ENCODE measurements around the gene TTC9.

TTC9 gene

GRCh38 chr14:70646705-70647104 lies 5.0 kb downstream of the TTC9 start:
- DNase-seq: peak; percentile 21

DNA sequence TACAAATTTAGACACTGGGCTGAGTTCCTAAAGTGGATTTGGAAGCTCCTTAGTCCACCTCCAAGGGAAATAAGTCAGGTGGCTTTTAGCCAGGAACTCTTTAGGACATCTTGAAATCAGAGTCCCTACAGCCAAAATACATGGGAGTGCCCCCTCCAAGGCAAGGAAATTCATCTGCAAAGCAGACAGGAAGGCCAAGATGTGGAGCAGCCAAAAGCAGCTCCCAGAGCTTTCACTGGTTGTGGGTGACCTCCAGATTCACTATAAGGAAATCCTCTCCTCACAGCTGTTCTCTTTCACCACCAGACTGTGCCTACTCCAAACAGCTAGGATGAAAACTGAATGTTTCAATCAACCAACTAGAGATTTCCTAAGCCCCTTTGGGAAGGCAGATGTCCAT lies 6.6 kb downstream of the TTC9 start:
- DNase-seq: no peak

GRCh38 chr14:70649803-70650202 lies 8.1 kb downstream of the TTC9 start:
- DNase-seq: no peak

- DNase-seq: no peak
Observed at GRCh38 chr14:70651522-70651921, 9.8 kb downstream of the TTC9 start.

DNA sequence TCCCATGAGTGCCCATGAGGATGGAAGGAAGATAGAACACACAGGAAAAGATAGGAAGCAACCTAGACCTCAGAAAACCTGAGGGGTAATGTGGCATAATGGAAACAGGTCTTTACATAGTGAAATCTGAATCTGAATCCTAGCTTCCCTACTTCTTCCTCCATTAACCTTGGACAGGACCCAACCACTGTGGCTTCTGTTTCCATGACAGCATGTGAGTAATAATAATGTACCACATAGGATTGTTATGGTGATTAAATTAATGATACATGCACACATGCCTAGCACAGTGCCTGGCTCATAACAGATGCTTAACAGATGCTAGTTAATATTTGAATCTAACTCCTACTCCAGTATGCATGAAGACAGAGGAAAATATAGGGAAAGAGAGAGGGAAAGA lies 11.2 kb downstream of the TTC9 start:
- DNase-seq: no peak

DNA sequence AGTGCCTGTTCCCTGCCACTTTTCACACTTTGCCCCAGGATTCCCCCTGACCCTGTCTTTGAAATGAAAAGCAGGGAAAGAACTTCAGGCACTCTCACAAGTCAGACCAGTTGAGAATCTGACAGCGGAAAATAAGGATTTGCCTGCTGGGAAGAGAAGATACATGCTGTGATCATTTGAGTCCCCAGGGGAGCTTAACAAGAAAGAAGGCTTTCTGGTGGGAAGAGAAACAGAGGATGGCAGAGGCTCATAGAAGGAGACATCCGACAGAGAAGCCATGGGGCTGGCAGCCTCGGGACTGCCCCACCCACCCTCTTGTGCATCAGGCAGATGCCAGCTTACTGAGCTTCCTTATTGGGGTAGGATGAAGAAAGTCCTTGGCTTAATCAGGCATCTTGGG lies 11.9 kb downstream of the TTC9 start:
- DNase-seq: no peak

DNA sequence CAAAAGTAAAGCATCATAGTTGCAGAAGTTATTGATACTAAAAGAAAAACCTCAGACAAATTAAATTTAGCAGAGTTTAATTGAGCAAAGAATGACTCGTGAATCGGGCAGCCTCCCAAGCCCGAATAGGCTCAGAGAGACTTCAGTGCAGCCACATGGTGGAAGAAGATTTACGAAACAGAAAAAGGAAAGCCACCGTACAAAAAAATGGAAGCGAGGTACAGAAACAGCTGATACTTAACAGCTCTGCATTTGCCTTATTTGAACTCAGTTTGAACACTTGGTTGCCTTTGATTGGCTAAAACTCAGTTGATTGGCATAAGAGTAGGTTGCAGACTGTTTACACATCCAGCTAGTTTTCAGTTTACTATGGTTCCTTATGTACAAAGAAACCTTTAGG lies 12.9 kb downstream of the TTC9 start:
- DNase-seq: peak; percentile 44

DNA sequence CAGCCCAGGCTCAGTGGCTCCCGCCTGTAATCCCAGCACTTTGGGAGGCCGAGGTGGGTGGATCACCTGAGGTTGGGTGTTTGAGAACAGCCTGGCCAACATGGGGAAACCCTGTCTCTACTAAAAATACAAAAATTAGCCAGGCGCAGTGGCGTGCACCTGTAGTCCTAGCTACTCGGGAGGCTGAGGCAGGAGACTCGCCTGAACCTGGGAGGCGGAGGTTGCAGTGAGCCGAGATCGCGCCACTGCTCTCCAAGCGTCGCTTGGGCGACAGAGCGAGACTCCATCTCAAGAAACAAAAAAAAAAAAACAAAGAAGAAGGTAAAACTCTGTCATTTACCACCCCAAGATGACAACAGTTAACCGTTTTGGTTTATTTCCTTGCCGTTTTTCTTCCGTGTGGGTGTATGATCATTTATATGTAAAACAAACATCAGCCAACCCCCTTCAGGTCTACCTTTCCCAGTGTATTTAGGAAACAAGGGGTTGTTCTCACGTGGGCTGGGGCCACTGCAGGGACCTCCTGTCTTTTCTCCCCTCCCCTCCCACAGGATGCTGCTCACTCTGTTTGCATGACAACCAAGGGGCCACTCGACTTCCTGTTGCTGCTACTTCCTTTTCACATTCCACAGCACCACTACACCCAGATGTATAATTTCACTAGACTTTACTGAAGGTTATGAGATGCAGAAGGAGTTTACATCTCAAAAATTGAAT lies 13.6 kb downstream of the TTC9 start:
- DNase-seq: peak; percentile 87

- DNase-seq: peak; percentile 50
Observed at GRCh38 chr14:70658899-70659298, 17.2 kb downstream of the TTC9 start.

DNA sequence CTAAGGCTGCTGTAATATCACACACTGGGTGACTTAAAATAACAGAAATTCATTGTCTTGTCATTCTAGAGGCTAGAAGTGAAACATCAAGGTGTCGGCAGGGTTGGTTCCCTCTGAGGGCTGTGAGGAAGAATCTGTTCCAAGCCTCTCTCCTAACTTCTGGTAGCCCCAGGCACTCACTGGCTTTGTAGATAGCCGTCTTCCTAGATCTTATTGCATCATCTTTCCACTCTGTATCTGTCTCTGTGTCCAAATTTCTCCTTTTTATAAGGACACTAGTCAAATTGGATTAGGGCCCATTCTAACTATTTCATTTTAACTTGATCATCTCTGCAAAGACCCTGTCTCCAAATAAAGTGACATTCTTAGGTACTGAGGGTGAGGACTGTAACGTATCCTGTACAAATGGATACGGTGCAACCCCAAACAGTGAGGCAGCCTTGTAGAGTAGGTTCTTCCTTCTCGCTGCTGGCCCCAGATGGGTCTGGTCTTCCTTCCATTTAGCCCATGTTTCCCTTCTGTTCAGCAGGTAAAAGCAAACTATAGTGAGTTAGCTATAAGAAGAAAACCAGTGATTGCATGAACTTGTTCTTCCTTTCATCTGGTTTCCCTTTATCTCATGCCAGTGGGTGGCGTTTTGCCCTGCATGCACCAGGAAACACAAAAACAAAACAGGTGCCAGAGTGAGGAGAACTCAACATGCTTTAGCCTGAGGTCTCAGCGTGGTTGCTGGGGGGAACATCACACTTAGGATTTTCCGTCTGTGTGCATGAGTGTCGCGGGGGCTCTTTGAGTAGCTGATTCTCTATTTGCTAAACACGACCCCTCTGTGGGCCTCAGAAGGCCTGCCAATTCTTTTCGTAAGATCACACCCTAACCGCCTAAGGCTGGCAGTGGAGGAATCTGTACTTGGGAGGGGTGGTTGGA lies 19.5 kb downstream of the TTC9 start:
- peak; percentile 69 for DNase-seq

DNA sequence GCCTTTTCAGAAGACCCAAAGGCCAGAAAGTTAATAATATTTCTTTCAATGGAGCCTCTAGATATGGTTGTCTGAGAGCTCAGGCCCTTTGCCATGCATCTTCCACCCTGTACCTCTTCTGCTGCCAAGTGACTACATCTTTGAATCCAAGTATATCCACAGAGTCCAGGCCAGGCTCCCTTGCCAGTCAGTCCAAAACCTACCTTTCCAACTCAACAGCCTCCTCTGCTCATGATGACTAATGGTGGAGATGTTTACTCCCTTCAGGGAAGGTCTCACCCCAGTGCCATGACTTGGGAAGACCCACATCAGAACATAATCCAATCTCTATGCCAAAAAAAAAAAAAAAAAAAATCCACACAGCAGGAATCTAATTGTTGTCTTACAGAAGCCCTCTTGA lies 20.4 kb downstream of the TTC9 start:
- no peak for DNase-seq

DNA sequence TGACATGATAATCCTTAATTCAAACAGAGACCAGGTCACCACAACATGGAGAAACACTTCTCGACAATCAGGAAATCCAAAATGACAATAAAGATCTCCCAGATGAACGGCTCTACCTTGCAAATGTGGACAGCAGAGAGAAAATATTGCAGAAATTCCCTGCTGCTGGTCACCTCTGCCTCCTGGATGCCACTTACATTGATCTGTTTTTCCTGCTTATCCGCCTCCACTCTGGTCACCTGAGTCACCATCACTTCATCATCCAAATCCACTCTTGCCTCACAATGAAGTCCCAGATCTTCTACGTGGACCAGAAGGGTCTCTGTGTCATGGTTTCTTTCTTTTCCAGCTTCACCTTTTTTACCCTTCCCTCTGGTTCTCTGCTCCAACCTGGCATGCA lies 21.1 kb downstream of the TTC9 start:
- DNase-seq: no peak

DNA sequence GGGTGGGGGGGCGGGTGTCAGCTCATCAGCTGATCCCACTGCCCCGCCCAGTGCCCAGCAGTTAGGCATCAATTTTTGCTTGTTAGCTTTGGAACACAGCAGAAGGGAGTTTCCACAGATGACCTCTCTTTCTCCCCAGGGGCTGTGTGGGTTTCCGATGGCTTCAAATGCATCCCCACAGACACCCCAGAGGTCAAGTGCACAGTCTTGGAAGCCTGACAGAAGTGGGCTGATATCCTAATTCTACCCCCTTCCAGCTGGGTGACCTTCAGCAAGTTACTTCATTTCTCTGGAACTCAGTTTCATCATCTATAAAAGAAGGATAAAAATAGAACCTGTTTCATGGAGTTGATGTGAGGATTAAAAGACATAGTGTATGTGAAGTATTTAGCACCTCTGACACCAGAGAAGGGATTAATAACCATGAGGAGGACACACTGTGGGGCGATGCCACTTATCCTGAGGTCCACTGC lies 22.0 kb downstream of the TTC9 start:
- DNase-seq: no peak

DNA sequence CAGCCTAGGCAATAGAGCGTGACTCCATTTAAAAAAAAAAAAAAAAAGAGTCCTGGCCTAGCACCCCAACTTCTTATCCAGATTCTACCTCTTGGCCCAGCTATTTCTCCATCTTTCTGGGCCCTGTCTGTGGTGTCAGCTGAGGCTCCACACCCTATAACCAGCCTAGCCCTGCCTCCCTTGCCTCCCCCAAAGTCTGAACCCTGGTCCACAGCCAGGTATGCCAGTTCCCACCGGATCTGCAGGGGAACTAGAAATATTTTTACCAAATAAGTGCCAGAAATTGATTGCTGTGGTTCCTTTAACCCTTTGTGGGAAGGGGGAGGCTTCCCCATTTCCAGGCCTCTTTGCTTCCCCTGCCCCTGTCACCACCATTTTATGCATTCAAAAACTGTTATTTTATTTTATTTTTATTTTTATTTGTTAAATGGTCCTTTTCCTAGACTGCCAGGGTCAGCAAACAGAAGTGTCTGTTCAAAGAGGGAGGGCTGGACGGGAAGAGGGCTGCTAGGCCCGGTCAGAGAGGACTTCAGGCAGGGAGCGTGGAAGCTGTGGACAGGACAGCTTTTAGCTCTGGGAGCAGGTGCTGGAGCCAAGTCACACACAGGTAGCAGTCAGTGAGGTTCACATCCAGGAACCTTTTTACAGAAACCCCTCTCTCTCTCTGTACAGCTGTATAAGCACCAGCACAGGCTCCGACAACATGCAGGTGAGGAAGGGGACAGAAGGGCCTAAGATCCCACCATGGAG lies 23.2 kb downstream of the TTC9 start:
- DNase-seq: no peak

DNA sequence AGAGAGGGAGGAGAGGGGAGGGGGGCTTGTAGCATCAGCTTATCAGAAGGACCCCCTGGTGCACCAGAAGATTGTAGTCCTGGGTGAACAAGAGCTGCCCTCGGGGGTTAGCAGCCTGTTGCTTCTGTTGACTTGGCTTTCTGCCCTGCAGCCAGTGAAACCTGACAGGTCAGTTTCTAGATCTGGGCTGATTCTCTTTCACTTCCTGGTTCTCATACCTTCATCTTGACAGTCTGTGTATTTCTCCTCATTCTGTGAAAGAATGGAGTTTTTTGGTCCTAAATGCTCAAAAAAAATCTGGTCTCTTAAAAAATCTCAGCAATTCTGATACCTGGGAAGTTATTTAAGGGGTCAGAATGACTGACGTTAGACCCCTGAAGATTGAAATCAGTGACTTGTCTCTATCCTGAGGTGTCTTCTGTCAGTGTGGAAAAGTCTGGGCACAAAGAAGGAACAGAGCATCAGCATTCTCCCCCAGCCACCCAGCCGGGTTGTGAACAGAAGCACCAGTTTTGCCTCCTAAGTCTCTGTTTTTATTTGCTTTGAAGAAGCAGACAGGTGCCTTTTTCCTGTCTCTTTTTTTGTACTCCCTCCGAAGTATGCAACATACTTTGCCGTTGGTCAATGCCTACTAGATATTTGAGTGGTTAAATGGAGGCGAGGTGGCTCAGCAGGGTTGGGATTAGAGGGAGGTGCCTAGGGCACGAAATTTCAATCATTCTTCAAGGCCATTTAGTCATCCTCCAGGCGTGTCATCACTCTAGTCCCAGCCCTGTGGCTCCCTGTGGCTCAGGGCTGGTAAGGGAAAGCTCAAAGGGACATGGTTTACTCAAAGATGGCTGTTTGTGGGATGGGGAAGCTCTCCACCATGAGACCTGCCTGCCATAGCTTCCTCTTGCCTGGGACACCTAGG lies 24.0 kb downstream of the TTC9 start:
- DNase-seq: no peak

DNA sequence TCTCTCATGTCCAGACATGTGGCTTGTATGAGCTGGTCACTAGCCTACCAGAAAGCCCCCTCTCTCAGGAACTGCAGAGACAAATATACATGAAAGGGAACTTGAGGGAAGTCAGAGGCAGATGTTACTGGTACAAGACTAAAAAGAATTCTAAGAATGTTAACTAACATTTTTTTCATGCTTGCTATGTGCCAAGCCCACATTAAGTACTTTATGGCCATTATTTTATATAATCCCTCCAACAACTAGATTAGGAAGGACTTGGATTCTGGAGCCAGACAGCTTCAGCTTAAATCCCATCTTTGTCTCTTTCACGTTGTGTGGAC lies 24.6 kb downstream of the TTC9 start:
- DNase-seq: no peak

GRCh38 chr14:70670992-70671651 lies 29.4 kb downstream of the TTC9 start:
- DNase-seq: no peak

DNA sequence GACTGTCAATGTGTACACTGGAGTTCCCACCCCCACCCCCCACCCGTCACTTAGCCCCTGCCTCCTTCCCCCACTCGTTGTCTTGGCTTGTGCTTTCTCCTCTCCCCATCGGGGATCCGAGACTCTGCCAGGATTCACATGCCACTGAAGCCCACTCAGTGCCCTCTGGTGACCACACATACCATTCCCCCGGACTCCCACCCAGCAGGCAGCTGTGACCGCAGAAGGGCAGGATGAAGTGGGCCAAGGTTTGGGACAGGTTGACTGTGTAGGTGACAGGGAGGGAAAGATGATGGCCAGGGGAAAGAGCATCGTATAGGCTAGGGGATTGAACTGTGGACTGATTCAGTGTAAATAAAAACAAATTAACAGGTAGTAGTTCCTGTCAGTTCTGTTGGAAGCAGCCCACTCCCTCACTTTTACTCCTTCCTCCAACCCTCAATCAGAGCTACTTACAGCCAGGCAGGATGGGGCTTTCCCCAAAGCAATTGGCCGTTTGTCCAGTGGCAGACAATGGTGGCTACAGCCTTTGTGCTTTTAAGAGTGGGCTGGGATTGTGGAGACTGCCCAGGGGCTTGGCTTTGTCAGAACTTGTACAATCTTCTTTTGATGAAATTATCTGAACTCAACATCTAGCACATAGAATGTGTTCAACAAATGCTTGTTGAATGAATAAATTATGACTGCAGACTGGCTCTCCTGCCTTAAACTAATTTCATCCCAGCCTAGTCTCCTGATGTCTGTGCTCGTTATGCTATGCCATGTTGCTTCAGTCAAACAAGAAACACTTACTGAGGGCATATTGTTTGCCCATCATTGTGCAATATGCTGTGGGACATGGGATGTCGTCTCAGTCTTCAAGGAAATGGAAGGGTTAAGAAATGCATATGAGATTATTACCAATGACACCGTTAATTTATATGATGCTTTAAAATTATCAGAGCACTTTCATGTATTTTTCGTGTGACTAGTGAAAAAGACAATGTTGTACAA lies 30.2 kb downstream of the TTC9 start:
- no peak for DNase-seq

- DNase-seq: no peak
Observed at GRCh38 chr14:70677341-70677740, 35.6 kb downstream of the TTC9 start.

DNA sequence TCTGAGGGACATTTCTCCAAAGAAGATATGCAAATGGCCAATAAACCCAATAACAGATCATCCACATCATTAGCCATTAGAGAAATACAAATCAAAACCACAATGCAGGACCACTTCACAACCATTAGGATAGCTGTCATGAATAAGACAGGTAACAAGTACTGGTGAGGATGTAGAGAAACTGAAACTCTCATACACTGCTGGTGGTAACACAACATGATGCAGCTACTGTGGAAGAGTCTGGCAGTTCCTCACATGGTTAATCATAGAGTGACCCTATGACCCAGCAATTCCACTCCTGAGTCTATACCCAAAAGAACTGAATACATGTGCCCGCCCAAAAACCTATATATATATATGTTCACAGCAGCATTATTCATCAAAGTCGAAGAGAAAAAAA lies 39.0 kb downstream of the TTC9 start:
- DNase-seq: no peak

GRCh38 chr14:70683983-70684382 lies 42.3 kb downstream of the TTC9 start:
- DNase-seq: no peak

All from CD4-positive, alpha-beta T cell treated with Interleukin-12 subunit alpha and Interleukin-12 subunit beta, for 1 hour (primary cell).